IPS-18c (cell line): Measurements from ENCODE around the gene B3GNT2.
"Not testable (repeated sequence)": the region's sequence is repeated elsewhere in the genome, so short reads cannot be mapped to it uniquely, and the experiment has no call there.

Experiments
- H3K4me3 ChIP-seq: 2 replicates; pipeline ENCODE4 v1.7.0; 2013; ENCODE audit warnings: low read depth, mild to moderate bottlenecking, low read length, moderate library complexity; ENCODE audit not compliant: insufficient read depth
- H3K9me3 ChIP-seq: one replicate; pipeline ENCODE4 v1.6.1; 2013; ENCODE audit warnings: mild to moderate bottlenecking, low read length, moderate library complexity; ENCODE audit not compliant: control insufficient read depth, insufficient read depth

Gene B3GNT2

GRCh38 chr2:62178741-62179271 is 17.1 kb upstream of the B3GNT2 start:
- Histone ChIP-seq H3K4me3 (no peak overlapping the region), H3K9me3 (no peaks in the 10 kb centered on the region)

- no peak overlapping the region for H3K4me3 ChIP-seq
These were observed 14.9 kb upstream of the B3GNT2 start for GRCh38 chr2:62180975-62181374.

DNA sequence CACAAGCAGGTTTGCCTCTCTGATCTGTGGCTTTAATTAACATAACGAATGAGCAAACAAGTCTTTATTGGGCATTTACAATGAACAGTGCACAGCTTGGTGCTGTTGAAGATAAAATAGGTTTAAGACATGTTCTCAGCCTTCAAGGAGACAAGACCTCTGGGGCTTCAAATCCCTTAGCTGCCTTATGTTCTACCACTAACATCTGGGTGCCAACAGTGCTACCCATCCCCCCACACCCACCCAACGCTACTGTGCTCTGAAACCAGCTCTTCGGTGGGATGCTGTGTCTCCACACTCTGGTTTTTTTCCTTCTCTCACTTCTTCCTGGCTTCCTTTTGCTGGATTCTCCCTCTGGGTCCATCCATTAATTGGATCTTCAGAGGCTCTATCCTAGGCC is 14.1 kb upstream of the B3GNT2 start:
- Histone ChIP-seq H3K4me3 (no peak overlapping the region), H3K9me3 (no peaks in the 10 kb centered on the region)

More at GRCh38 chr2:62180975-62181374, 14.9 kb upstream of the B3GNT2 start:
- no peaks in the 10 kb centered on the region for H3K9me3 ChIP-seq

DNA sequence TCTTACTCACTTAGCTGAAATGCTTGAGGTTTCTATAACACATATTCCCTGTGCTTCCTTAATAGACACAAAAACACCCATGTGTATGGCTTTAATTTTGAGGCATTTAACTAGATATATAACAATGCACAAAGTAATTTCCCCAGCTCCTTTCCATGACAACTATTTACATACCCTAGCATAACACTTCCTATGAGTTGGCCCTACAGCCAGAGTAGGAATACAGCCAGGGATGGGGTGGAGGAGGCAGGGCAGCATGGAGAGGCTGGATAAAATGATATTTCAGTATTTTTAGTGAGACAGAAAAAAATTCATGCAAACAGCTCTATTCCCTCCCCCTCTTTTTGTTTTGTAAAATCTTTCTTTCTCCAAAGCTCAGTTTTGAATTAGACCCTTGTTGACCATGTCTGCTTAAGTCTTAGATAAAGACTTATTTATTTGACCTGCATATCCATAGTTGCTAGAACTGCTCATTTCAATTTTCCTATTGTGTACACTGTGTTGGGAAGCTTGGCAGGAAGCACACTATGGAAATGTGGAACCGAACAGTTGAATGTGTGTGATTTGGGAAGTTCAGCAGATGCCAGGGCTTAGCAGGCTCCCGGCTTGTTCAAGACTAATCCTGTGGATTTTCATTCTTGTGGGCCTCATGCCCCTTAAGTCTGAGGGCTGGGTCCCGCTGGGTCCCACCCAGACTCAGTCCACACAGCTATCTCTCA is 11.2 kb upstream of the B3GNT2 start:
- Histone ChIP-seq H3K9me3 (no peaks in the 10 kb centered on the region), H3K4me3 (no peak overlapping the region)

- no peak overlapping the region for H3K4me3 ChIP-seq
These were observed 10.3 kb upstream of the B3GNT2 start for GRCh38 chr2:62185475-62186155.

DNA sequence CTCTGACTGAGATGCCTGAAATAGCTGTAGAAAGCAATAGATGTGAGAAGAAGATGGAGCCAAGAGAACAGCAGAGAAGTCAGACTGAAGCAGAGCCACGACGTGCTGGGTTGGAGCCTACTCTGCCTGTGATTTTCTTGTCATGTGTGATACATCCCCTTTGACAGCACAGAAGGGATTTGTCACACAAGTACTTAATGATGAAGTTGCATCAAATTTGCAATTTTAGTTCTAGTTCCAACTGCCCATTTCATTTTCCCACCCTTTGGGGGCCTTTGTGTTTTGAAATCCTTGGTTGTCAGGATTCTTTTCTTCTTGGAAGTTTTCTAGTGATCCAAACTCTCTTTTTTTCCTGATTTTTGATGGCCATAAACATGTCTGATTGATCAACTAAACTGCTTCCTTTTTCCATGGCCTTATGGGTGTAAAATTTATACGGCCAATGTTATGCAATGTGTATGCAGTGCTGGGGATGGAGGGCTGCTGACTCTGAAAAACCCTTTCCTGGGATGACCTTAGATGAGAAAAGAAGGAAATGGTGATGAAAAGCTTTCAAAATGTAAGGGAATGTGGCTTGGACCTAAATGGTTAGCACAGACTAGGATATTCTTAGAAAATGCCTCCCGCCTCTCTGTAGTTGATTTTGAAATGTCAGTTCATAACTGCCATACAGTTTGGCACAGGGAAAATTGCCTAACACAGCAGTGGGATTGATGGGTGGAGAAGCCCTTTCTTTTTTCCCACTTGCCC is 9.6 kb upstream of the B3GNT2 start:
- H3K9me3 ChIP-seq: no peaks in the 10 kb centered on the region

More at GRCh38 chr2:62185475-62186155, 10.3 kb upstream of the B3GNT2 start:
- no peaks in the 10 kb centered on the region for H3K9me3 ChIP-seq

DNA sequence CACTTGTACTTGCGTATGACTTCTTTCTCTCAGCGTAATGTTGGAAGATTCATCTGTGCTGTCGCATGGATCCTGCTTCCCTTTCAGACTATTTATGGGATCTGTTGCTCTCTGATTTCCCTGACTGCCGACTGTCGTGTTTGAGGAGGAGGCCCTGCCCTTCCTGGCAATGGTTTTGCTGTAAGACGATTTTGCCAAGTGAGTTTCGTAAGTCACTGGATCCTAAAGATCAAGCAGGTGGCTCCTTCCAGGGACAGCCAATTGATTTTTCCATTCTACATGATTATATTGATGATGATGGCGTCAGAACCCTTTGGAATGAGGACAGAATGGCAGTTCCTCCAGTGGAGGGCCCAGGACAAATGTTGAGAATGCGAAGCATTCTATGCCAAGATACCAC is 8.7 kb upstream of the B3GNT2 start:
- Histone ChIP-seq H3K4me3 (no peak overlapping the region), H3K9me3 (no peaks in the 10 kb centered on the region)

More for the DNA sequence above, 9.6 kb upstream of the B3GNT2 start:
- H3K4me3 ChIP-seq: no peak overlapping the region

GRCh38 chr2:62188416-62188815 is 7.5 kb upstream of the B3GNT2 start:
- no peak overlapping the region for H3K4me3 ChIP-seq

DNA sequence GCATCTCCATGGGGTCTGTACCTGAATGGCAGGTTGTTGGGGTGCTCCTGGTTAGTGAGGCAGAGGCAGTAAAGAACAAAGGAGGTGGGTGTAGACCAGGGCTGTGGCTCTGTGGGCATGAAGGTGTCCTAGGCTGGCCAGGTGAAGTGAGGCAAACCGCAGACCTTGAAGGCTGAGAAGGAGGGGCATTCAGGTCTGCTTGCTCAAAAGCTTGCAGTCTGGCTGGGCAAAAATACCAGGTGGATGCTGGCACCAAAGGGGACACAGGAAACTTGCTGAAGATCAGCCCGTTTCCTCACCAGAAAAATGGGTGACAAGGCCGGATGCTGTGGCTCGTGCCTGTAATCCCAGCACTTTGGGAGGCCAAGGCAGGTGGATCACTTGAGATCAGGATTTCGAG is 6.7 kb upstream of the B3GNT2 start:
- no peak overlapping the region for H3K4me3 ChIP-seq
- H3K9me3 ChIP-seq: no peaks in the 10 kb centered on the region

More at GRCh38 chr2:62188416-62188815, 7.5 kb upstream of the B3GNT2 start:
- H3K9me3 ChIP-seq: no peaks in the 10 kb centered on the region

DNA sequence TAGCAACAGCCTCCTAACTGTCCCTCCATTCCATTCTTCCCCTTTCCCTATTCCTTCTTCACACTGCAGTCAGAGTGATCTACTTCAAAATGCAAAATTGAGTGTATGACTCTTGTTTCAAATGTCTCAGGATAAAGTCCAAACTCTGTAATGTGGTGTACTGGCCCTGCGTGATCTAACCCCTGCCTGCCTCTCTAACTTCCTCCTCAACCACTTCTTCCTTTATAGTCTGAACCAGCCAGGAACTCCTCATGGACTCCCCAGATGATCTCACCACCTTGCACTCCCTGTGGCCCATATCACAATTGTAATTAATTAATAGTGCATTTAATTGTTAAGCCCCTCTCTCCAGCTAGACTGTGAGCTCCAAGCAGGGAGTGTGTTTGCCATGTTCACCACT is 3.1 kb upstream of the B3GNT2 start:
- H3K9me3 ChIP-seq: no peaks in the 10 kb centered on the region
- no peak overlapping the region for H3K4me3 ChIP-seq

DNA sequence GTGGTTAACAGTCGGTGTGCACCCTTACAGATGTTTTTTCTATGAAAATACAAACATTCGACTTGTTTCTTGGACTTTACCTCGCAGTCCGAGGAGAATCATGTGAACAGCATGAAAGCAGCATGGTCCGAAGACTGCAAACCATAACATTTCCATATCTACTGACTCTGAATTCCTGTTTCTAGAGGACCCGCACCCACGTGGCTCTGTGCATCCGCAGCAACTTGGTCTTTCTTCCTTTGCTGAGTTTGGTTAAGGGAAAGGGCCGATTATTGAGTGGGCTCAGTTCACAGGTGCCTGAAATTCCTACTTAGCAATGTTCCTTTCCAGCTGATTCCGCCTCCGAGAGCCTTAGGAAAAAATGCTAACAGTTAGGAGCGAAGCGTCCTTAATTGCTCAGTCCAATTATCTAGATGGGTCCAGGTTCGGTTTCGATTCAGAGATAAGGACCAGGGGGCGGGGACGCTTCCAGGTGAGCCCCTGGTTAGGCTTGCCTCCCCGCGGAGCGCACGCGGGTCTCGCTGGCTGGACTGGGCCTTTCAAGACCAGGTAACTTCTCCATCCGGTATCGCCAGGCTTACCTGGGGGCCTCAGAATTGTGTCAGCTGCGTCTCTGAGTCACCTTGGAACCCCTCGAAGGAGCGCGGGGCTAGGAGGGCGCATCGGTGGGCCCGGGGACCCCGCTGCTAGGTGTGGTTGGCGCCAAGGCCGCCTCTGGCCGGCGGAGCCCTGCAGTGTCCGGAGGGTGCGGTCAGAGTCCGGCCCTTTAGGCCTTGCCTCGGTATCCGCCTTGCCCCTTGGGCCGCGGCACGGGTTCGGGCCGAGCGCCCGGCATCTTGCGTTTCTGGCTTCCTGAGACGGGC is 1.1 kb upstream of the B3GNT2 start:
- Histone ChIP-seq H3K4me3 (peak overlapping the region; percentile 83), H3K9me3 (no peaks in the 10 kb centered on the region)

DNA sequence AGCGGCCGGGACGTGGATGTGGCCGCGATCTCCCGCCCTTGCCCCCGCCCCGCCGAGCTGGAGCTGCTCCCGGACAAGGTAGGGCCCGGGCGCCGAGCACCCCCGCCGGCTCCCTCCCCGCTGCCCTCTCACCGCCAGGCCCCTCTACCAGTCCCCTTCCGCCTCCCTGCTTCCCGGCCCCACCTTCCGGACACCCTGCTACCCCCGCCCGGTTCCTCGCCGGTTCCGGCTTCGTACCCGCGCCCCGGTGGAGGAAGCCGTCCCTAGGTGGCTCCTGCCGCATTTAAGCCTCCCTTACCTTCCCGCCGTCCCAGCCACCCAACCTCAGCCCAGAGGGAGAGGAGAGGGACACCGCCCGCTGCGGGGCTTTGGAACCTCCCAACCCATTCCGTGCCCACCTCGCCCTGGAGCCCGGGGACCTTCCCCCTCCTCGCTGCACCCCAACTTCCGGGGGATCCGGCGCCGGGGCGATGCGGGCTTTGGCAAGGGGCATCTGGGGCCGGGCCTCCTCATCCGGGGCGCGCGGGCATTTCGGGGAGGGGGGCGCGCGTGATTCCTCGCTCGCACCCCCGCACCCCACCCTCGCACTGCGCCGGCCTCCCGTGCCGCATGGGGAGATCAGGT is 475 bp downstream of the B3GNT2 start:
- peak overlapping the region; percentile 83 for H3K4me3 ChIP-seq
- no peaks in the 10 kb centered on the region for H3K9me3 ChIP-seq

- no peaks in the 10 kb centered on the region for H3K9me3 ChIP-seq
- peak overlapping the region; percentile 83 for H3K4me3 ChIP-seq
These were observed 1.4 kb downstream of the B3GNT2 start for GRCh38 chr2:62197011-62197924.

DNA sequence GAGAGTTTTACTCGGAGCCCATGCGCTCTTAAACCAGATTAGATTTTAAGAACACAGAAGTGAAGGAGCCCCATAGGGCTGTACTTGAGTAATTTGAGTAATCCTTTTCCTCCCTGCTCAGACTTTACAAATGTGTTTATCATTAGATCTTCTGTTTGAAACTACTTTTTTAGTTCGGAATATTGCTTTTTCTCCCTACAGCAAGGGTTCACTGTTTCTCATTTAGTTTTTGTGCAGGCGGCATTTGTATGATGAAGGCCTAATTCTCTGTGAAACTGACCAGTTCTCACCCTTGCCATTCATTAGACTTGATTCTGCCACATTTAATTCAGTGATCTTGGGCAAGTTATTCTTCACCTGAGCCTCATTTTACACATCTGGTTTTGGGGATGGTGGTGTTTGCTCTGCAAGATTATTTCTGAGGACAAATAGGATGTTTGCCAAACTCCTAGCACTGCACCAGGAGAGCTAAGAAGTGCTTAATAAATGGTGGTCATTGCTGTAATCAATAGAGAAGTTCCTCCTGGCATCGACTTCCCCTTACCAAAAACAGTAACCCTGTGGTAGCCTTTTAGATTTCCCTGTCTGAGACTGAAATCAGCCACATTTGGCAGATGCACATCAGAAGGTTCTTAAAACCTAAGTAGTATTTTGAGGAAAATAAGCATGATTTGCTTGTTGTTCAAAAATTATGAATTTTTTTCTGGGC is 2.2 kb downstream of the B3GNT2 start:
- Histone ChIP-seq H3K9me3 (no peaks in the 10 kb centered on the region), H3K4me3 (peak overlapping the region; percentile 83)

DNA sequence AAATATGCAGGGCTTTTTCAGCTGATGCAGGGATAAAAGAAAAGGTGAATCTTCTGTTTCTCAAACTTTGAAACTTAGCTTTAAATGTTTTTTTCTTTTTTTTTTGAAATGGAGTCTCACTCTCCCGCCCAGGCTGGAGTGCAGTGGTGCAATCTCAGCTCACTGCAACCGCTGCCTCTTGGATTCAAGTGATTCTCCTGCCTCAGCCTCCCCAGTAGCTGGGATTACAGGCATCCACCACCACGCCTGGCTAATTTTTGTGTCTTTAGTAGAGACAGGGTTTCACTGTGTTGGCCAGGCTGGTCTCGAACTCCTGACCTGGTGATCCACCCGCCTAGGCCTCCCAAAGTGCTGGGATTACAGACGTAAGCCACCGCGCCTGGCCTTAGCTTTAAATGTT is 2.9 kb downstream of the B3GNT2 start:
- not testable (repeated sequence) for H3K9me3 ChIP-seq, H3K4me3 ChIP-seq
